Esophagus mucosa (tissue), 1 donor: ENCODE data around the gene GPR17. TPM values are rescaled to one million over a fixed set of nuclear protein-coding genes. Genes with fewer than 3 reads are reported as not detected.

Source experiments
- ATAC-seq: fragments of 200-7000 bp; cut with Tn5 transposase; one replicate; pipeline ENCODE4 v1.9.1; 2020
- total RNA-seq: library from RNA; stranded (reverse); gene quantifications from one replicate; pipeline ENCODE4 v1.2.4, GENCODE V29; 2023
- donor health status: DM: yes; HTN: yes; CAD: no.

The GPR17 gene
- total RNA-seq, 1 donor from 2014 or later: not detected

DNA sequence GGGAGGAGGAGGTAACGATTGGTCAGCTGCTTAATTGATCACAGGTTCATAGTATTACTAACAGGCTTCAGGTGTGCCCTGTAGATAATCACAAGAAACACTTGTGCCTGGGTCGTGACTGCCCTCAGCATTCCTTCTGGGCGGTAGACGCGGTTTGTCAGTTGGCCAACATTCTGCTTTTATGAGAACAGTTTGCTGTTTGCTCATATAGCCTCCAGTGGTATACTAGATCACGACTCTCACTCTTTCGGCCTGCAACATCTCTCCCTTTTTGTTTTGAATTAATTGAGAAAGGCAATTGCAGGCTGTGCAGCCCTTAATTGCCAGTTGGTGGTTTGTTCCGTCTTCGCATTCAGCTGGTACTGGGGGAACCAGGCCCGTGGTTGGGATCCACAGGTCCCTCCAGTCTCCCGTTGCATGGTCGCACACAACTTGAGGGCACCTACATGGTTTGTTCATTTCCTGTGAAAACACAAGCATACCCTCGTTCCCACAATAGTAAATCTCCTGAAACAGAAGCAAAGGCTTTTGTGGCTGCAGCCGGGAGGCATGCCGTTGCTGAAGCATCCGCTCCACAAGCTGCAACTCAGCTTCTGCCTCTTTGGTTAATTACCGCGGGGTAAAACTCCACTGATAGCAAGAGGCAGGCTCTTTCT, 30.3 kb upstream of the GPR17 start:
- no peak for ATAC-seq

DNA sequence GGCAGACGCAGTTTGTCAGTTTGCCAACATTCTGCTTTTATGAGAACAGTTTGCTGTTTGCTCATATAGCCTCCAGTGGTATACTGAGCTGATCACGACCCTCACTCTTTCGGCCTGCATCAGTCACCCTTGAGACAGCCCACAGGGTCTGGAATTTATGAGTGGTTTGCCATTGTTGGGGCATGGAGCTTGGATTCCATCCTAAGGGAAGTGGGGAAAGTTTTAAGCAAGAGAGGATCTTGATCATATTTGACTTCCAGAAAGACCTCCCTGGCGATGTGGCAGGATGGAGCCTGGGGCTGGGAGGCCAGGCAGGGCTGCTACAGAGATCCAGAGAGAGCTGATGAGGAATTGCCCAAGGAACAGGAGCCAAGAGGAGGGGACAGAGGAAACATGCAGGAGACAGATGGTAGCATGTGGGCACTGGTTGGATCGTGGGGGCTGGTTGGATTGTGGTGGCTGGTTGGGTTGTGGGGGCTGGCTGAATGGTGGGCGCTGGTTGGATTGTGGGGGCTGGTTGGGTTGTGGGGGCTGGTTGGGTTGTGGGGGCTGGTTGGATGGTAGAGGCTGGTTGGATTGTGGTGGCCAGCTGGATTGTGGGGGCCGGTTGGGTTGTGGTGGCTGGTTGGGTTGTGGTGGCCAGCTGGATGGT, 27.3 kb upstream of the GPR17 start:
- no peak for ATAC-seq

DNA sequence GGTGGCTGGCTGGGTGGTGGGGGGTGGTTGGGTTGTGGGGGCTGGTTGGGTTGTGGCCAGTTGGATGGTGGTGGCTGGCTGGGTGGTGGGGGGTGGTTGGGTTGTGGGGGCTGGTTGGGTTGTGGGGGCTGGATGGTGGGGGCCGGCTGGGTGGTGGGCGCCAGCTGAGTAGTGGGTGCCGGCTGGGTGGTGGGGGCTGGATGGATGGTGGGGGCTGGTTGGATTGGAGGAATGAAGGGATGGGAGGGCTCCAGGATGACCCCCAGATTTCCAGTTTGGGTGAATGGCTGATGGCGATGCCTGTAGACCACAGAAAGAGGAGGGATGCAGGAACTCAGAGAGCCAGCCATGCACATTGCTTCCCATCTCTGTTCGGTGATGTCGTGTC, 26.8 kb upstream of the GPR17 start:
- no peak for ATAC-seq

DNA sequence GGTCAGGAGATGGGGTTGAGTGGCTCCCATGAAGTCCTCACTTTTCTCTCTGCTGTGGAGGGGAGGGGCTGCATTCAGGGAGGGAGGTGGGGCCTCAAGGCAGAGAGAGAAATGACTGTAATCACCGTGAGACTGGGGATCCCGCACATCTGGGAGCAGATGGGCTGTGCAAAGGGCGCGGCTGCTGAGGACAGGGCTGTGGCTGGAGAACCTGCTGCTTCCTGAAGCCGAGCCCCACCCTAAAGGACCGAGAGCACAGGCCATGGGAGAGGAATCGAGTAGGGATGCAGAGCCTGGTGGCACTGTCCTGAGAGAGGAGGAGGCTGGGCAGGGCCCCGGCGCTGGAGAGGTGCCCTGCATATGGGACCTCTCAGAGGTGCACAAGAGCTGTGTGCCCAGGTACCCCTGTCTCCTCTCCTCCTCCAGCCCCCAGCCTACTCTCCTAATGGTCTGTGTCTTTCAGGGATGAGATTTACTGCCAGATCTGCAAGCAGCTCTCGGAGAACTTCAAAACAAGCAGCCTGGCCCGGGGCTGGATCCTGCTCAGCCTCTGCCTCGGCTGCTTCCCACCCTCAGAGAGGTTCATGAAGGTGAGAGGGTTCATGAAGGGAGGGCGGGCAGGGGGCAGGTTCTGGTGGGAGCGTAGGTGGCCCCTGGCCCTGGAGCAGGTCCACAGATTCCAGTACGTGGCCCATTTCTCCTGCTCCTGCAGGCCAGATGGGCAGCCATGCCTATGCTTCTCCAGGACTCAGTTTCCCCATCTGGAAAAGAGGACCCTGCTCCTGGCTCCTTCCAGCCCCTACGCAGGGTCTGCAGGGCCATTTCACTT, 25.9 kb upstream of the GPR17 start:
- peak; percentile 6 for ATAC-seq

DNA sequence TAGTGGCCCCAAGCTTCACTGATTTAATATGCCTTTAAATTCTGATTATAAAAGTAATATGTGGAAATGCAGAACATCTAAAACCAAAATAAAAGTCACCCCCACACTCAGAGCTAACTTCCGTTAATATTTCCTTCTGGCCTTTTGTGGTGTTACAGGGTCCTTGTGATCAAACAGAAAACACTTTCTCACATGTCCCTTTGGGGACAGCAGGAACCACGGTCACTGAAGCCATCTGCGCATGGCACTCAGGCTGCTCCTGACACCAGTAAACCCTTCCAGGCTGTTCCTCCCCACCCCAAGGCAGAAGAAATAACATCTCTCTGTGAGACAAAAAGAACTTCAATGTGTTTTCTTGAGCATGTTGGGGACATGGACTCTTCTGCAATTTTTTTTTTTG, 25.1 kb upstream of the GPR17 start:
- ATAC-seq: no peak

DNA sequence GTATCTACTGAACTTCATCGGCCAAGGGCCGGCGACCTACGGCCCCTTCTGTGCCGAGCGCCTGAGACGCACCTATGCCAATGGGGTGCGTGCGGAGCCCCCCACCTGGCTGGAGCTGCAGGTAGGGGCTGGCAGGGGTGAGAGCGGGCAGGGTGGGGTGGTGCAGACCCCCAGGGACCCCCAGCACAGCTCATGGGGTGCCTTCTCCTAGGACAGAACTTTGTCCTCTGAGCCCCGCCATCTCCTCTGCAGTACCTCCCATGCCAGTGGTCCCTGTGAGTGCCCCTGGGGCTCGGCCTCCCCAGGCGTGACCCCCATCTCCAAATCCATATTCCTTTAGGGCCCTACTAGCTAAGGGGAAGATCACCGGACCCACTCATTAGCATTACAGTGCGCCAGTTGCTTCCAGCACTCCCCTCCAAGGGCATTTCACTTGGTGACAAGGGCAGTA, 23.9 kb upstream of the GPR17 start:
- ATAC-seq: no peak

DNA sequence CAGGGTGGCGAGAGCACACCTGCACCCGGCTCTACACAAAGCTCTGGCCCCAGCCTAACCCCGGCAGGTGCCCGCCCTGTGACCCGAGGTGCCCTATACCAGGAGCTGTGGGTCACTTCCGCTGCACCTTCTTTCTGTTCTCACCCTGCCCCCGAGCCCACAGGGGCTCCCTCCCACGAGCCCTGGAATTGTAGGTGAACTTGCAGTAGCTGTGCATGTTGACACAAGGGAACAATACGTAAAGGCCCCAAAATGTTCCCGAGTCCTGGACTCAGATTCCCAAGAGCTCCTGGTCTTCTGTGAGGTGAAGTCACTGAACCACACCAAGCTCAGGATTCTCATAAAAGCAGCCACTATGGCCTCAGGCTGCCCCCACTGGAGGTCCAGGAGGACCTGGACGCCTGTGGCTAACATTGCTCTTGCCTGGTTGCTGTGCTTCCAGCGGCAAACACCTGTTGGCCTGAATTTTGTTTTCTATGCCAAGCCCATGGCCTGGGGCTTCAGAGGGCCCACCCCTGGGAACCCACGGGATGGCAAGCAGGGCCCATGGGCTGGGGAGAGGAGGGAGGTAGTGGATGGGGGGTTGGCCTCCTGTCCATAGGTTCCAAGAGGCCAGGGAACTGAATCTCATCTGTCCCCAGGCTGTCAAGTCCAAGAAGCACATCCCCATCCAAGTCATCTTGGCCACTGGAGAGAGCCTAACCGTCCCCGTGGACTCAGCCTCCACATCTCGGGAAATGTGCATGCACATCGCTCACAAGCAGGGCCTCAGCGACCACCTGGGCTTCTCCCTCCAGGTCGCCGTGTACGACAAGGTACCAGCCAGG, 23.2 kb upstream of the GPR17 start:
- no peak for ATAC-seq

DNA sequence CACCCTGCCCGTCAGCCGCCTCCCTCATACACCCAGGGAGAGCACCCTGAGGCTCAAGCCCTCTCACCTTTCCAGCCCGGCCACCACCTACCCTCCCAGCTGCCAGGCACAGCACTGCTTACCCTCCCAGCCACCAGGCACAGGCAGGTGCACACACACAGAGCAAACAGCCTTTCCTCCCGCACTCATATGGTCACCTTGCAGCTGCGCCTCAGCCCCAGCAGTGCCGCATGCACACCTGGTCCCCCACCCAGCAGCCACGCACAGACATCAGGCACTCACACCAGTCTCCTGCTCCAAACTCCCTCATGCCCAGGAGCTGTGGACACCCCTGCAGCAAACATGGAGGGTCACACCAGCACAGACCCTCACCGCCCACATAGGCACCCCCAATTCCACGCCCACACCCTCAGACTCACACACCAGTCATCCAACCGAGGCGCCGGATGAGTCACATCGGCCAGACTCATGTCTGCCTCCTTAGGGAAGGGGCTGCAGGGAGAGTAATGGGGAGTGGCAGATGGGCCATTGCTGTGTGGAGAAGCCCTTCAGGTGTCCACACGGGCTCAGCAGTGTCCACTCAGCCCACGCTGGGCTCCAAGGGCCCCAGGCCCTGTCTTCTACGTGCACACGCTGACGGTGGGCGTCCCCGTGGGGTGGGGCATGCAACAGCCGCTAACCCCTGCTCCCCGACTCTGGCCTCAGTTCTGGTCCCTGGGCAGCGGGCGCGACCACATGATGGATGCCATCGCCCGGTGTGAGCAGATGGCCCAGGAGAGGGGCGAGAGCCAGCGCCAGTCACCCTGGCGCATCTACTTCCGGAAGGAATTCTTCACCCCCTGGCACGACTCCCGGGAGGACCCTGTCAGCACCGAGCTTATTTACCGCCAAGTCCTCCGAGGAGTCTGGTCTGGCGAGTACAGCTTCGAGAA, 22.3 kb upstream of the GPR17 start:
- no peak for ATAC-seq

DNA sequence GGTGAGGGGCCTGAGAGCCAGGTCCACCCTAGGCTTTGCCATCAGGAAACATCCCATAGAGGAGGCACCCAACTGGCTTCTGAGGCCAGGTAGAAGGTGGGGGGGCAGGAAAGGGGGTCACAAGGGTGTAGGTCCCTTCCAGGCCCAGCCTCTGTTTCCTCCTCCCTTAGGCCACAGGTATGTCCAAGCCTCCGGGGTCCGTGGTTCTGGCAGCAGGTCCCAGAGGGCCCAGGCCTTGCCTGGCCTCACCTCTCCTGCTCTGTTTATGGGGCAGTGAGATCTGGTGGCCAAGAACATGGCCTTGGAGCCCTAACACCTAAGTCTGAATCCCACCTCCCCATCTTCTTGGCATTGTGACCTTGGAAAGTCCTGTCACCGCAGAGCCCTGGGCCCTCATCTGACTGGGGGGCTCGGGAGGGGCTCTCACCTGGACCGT, 21.6 kb upstream of the GPR17 start:
- ATAC-seq: no peak

DNA sequence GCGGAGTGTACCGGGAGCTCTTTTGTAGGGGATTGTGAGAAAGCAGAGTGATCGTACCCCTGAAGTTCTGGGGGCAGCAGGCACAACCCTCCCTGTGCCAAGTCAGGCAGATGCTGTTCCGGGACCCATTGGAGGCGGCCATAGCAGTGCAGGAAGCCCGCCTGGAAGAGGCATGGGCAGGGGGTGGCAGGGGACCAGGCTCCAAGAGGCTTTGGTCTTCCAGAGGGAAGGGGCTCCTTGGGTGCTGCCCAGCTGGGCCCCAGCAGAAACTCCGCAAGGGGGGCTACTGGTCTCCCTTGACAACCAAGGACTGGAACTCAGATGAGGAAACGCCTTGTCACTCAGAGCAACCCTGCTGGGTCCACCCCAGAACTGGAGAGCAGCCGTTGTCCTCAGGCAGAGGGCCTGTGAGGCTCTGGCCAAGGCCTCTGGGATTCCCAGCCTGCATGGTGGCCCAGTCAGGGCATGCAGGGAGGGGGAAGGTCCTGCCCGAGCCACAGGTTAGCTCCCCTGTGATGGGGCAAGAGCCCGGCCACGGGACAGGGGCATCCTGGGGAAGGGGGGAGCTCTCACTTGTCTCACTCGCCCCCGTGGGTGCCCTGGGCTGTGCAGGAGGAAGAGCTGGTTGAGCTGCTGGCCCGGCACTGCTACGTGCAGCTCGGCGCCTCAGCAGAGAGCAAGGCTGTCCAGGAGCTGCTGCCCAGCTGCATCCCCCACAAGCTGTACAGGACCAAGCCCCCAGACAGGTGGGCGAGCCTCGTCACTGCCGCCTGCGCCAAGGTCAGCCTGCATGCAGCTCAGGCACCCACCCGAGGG, 21.0 kb upstream of the GPR17 start:
- ATAC-seq: no peak

DNA sequence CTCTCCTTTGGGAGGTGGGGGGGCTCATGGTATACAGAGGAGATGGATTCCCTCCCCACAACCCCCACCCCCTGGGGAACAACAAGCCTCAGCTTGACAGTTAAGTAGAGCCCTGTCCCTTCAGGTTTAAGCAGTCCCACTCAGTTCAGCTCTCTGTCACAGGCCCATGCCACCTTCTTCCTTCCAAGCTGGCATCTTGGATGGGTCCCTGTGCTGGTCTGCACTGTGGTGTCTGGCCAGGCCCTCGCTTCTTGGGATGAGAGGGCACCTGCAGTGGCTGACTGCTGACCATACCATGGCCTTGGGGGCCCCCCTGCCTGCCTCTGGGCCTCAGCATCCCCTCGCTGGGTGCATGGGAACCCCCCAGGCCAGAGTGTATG, 20.4 kb upstream of the GPR17 start:
- no peak for ATAC-seq

DNA sequence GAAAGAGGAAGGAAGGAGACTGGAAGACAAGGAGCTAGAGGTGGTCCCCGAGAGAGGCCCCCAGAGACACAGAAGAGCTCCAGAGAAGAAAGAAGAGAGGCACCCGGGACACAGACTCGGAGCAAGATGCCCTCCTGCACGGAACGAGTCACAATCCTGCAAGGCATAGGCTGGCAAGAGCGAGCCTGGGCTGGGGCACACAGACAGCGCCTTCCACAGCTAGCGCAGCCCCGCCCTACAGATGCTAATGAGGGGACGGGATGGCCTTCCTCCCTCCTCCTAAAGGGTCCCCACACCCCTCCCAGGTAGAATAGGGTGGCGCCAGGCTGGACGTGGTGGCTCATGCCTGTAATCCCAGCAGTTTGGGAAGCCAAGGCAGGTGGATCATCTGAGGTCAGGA, 19.8 kb upstream of the GPR17 start:
- ATAC-seq: no peak

DNA sequence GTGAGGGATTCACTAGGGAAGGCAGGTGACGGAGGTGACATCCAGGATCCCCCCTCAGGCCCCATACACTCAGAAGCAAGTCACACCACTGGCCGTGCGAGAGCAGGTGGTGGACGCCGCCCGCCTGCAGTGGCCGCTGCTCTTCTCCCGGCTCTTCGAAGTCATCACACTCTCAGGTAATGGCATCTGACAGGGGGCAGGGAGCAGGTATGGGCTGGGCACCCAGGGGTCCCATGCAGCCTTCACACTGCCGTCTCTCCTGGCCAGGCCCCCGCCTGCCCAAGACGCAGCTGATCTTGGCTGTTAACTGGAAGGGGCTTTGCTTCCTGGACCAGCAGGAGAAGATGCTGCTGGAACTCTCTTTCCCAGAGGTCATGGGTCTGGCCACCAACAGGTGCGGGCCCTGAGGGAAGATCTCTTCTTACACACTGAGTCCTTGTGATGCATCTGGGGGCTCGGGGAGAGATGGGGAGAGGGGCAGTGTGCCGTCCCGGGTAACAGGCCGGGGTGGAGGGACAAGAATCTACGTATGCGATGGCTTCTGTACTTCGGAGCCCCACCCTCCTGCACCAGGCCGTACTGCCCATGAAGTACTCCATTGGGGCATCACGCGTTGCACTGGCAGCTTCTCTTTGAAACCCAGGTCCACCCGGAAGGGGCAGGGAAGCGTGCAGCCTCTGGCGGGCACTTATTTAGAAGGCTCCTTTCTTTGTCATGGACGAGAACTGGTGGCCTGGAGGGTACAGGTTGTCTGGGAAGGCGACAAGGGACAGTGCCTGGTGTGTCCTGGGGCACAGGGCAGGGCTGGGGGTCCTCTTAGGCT, 18.8 kb upstream of the GPR17 start:
- no peak for ATAC-seq

DNA sequence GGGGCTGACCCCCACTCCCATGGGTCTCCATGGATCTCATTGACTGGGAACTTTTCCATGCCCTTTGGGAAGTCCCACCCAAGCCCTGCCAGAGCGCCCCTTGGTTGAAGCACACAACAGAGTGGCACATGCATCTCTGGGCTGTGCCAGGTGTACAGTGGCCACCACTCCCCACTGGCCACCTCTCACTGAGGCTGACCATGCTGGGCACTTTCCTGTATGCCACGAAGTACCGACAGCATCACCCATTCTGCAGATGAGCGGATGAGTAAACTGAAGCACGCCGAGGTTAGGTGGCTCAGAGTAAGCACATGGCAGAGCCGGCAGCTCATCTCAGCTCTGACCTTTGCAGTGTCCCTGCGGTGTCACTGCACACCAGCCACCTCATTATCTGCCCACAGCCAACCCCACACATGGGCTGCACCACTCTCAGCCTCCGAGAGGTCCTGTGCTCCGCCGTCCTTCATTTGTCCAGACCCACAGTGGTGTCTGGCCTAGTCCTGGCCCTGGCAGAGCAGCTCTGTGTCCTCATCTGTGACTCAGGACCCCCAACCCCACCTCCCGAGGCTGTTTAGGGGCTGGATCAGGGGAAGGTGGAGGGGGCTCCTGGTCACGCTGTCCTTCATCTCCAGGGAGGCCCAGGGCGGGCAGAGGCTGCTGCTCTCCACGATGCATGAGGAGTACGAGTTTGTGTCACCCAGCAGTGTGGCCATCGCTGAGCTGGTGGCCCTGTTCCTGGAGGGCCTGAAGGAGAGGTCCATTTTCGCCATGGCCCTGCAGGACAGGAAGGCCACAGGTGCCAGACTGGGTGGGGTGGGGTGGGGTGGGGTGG, 18.0 kb upstream of the GPR17 start:
- no peak for ATAC-seq

DNA sequence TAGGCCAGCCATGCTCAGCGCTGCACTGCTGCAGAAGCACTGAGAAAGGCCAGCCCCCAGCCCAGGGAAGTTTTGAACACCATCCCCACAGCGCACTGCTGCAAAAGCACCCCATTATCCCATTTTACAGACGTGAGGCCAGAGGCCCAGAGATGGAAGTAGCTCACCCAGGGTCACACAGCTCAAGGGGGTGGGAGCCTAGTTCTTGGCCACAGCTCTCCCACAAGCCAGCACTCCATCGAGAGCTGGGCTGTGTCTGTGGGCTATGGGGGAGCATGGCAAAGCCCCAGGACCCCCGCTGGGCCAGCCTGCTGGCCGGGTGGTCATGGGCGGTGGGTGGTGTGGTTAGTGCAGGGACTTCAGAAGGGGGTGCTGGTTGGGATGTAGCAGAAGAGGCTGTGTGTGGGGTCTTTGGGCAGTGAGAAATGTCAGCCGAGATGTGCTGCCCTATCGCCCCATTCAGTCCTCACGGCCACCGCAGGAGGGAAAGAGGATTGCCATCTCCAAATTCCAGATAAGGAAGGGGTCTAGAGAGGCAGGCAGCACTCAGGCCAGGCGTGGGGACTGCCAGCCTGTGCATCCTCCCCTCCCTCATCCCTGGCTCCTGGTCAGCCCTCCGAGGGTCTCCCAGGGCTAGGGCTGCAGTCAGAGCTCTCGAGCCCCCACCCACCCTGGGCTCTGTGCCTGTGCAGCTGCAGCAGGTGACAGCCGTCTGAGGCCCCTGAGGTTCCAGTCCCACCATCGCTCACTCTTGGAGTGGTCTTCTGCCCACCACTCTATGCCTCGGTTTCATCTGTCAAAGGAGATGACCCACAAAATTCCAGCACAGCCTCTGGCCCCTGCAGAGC, 17.0 kb upstream of the GPR17 start:
- ATAC-seq: no peak

DNA sequence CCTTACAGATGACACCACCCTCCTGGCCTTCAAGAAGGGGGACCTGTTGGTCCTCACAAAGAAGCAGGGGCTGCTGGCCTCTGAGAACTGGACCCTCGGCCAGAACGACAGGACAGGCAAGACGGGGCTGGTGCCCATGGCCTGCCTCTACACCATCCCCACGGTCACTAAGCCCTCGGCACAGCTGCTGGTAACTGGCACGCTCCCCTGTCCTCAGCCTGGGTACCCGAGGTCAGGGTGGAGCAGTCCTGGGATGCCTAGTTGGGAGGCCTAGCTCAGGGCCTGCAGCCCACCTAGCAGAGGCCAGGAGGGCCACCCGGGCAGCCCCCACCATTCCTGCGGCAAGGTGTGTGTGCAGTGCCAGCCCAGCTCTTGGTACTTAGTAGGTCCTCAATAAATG, 16.3 kb upstream of the GPR17 start:
- no peak for ATAC-seq

DNA sequence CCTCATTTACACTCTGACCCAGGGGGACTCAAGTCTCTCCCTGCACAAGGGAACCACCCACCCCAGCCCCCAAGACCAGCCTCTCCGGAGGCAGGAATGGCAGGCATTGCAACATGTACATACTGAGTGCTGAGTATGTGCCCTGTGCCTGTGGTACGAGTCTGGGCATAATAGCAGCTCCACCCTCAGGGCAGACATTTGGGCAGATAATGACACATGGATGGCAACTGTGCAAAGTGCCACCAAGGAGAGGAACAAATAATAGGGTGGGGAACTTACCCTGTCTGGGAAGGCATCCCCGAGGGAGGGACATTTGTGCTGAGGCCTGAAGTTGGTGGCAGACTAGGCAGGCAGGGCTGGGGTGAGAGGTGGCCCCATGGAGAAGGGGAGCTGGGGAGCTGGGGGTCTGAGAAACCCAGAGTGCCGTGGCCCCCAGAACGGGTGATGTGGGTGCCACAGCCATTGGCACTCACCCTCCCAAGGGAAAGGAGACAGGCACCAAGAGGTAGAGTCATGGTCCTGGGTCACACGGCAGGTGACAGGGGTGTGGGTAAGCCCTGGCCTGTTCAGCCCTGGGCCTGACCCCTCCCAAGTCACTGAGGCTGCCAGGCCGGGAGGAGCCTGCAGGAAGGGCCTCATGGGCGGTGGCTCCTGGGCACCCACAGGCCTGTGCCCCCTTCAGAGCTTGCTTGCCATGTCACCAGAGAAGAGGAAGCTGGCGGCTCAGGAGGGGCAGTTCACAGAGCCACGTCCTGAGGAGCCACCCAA, 15.7 kb upstream of the GPR17 start:
- no peak for ATAC-seq
